Right lung (tissue), 5 donors: ENCODE results near the gene DYNLT4. TPM values are rescaled to one million over a fixed set of nuclear protein-coding genes. Genes with fewer than 3 reads are reported as not detected.

Experiments
- DNase-seq, 2 donors: peaks; one replicate each; pipeline ENCODE4 v3.0.0-alpha.2; 2013
- polyA plus RNA-seq, 5 donors: library from polyadenylated mRNA; unstranded; fragments of 120-200 nt; gene quantifications; one replicate each; pipeline versions ENCODE4 v1.2.1 to v1.2.3, GENCODE V29; 2013; ENCODE audit warnings: inconsistent platforms in 1 of 5, low replicate concordance in 1 of 5; ENCODE audit not compliant: insufficient read length in 5 of 5, insufficient read depth in 1 of 5

Gene DYNLT4
- polyA plus RNA-seq, 5 donors: 0.34 to 2.0 (median 0.74) TPM

DNA sequence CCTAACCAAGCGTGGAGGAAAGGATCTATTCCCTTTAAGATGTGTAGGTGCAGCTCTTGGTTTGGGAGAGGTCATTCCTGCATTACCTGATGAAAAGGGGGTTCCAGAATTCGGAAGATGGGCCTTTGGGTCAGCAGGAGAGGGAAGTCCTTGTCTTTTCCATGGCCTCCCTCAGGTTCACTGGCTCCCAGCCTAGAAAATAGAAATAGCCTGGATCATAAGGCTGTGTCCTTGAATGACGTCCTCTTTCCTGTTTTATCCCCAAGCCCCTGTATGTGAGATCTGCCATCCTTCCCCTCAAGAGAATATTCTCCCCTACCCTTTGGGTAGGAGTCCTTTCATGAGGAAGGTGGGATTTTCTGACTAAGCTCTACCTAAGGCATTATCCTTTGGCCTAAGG lies 46.3 kb downstream of the DYNLT4 start:
- DNase-seq: no peak

DNA sequence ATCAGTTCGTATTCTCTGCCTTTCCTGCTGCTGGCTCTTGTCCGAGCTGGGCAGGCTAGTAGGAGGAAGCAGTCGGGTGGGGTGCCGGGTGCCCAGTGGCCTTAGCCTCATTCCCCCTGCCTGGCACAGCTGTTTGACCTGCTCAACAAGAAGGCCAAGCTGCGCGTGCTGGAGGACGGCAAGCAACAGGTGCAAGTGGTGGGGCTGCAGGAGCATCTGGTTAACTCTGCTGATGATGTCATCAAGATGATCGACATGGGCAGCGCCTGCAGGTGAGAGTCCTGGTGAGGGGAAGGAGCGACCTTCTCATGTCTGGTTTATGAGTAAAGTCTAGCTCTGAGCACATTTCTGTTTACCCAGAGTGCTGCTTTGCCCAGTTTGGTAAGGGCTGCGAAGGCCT lies 48.1 kb downstream of the DYNLT4 start:
- no peak for DNase-seq

DNA sequence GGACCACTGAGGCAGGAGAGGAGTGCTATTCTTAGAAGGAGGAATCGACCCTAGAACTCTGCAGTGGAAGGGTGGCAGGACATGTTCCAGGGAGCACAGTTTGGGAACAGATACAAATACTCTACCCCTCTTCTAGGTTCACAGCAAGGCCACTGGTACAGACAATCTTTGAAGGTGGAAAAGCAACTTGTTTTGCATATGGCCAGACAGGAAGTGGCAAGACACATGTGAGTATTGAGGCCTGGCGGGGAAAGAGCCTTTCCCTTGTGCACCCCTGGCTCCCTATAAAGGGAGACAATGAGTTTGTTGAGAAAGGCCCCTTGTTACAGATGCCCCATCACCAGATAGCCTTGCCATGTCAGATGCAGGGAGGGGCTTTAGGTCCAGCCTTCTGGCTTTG lies 49.7 kb downstream of the DYNLT4 start:
- no peak for DNase-seq

Other genes with a start within 250 kb of the DYNLT4 start
- 10 to 100 TPM in 2 of 5 donors, 1 to 10 TPM in 3; 8.2 to 12.0 (median 9.2) TPM for gene TMEM53, start 132.9 kb downstream of the DYNLT4 start, polyA plus RNA-seq
- 1 to 10 TPM; 5.1 to 7.7 (median 6.6) TPM for gene ARMH1, start 132.6 kb downstream of the DYNLT4 start, polyA plus RNA-seq
- 1 to 10 TPM in 2 of 5 donors, not detected in 3; 1.4 to 4.3 TPM for gene RNU5D-1, start 76.2 kb downstream of the DYNLT4 start, polyA plus RNA-seq
- 10 to 100 TPM; 16.2 to 43.9 (median 26.1) TPM for gene KIF2C, start 67.5 kb downstream of the DYNLT4 start, polyA plus RNA-seq
- gene RPS8, start 31.8 kb downstream of the DYNLT4 start, polyA plus RNA-seq: 1,000 to 10,000 TPM; 2,874 to 3,551 (median 2,984) TPM
- gene BEST4, start 19.2 kb downstream of the DYNLT4 start, polyA plus RNA-seq: 1 to 10 TPM in 2 of 5 donors, under 1 TPM in 3; 0.48 to 1.4 (median 0.96) TPM
- gene PLK3, start 7.0 kb downstream of the DYNLT4 start, polyA plus RNA-seq: 10 to 100 TPM in 3 of 5 donors, 1 to 10 TPM in 2; 7.3 to 12.7 (median 10.8) TPM
- 10 to 100 TPM; 20.5 to 27.7 (median 20.9) TPM for gene BTBD19, start 1.2 kb upstream of the DYNLT4 start, polyA plus RNA-seq
- 1 to 10 TPM; 5.2 to 9.7 (median 6.0) TPM for gene PTCH2, start 35.9 kb upstream of the DYNLT4 start, polyA plus RNA-seq
- gene EIF2B3, start 179.2 kb upstream of the DYNLT4 start, polyA plus RNA-seq: 10 to 100 TPM; 26.7 to 31.0 (median 28.5) TPM
- gene HECTD3, start 204.0 kb upstream of the DYNLT4 start, polyA plus RNA-seq: 10 to 100 TPM; 27.6 to 33.1 (median 32.2) TPM
- 100 to 1,000 TPM in 1 of 5 donors, 10 to 100 TPM in 4; 90.1 to 110 (median 94.8) TPM for gene UROD, start 204.9 kb upstream of the DYNLT4 start, polyA plus RNA-seq